Central memory CD4-positive, alpha-beta T cell (primary cell): ENCODE results near the gene MYO15B.

Source experiments
- DNase-seq: peaks from one replicate; pipeline ENCODE4 v3.0.0; 2022

The MYO15B gene

GRCh38 chr17:75670868-75671267 lies 83.3 kb downstream of the MYO15B start:
- no peak for DNase-seq

- DNase-seq = no peak
Measured at GRCh38 chr17:75672011-75672410, 84.4 kb downstream of the MYO15B start.

GRCh38 chr17:75673487-75673886 lies 85.9 kb downstream of the MYO15B start:
- no peak for DNase-seq
